ENCODE results near the gene KHDC3L.
A peak's percentile ranks its signal among the peaks of the same experiment; 100 is the strongest.

The KHDC3L gene, protein sequence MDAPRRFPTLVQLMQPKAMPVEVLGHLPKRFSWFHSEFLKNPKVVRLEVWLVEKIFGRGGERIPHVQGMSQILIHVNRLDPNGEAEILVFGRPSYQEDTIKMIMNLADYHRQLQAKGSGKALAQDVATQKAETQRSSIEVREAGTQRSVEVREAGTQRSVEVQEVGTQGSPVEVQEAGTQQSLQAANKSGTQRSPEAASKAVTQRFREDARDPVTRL

DNA sequence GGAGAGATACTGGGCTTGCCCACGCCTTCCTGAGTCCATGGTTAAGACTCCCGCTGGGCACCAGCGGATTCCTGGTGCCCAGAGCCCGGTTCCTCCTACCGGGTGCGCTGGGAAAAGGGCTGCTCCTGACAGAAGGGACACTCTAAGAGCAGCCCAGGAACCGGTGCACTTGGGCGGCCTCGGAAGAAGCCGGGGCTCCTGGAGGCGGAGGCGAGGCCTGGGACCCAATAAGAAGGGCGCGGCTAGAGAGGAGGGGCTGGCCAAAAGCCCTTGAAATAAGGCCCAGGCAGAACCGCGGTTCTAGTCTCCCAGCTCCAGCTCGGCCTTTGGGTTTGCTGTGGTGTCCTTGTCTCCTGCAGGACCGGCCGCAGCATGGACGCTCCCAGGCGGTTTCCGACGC, at the start of gene KHDC3L:
TSS of gene KHDC3L (plus strand) at position 301 of the 400 bp plus-strand sequence. CDS start at position 373, 72 bp downstream.
- no peak for DNase-seq

DNA sequence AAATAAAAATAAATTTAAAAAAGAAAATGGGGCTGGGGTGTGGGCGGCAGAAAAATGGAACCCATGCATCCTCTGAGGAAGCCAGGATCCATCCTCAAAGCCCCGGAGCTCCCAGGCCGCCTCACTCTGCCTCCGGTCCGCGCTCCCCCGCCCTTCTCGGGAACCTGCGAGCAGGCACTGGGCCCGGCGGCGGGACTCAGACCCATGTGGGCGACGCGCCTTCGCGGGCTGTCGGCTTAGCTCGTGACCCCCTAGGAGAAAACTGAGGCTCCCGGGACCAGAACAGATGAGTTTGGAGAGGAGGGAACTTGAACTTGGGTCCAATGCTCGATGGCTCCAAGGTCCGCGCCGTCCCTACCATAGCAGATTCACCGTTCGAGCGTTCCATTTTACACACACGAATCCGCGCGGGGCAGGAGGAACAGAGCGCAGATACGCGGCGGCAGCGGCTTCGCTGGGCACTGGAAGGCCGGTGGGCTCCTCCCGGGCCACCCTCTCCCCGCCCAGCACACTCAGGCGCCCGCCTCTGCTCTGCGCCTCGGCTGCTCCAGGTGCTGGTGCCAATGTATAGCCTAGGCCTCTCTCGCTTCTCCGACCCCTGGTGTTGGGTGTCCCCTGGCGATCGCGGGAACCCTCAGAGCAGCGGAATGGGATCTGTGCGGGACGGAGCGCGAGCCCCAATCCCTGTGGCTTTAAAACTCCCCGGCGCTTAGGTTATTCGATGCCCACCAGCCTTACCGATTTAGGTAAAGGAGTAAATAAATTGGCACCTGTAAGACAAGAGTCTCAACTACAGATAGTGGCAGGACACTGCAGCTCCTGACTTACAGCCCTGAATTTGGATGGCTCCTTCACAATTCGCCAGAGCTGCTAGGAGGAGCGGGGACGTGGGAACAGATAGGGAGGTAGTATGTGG, 47.6 kb upstream of the KHDC3L start:
- DNase-seq: peak; percentile 52

DNA sequence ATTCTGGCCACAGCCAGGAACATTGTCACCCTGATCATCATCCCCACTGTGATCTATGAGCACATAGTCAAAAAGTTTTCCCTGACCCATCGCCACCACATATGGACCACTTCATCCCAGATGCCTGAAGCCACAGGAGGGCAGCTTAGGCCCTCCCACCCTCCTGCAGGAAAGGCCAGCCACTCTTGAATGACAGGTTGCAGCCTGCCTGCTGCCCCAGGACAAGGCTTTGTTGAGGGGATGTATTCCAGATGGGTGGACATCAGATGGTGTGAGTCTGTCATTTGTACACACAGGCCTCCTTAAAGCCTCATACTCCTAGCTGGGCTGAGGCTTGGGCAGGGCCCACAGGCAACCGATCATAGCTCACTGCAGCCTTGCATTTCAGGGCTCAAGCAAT, 39.1 kb upstream of the KHDC3L start:
- no peak for DNase-seq

DNA sequence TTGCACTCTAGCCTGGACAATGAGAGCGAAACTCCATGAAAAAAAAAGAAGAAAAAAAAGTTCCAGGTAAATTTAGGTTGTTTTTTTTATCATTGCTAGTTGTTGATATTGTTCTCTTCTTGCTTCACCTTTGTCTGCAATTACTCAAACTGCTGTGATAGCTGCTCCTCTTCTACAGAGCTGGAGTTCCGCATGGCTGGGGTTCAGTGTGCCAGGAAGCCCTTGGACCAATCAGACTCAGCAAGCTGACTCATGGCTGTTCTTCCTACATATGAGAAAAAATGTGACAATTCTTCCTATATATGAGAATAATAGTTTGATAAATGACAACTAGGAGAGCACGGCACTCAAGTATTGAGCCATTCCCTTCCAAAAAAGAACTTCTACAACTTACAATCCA, 36.8 kb upstream of the KHDC3L start:
- DNase-seq: no peak

DNA sequence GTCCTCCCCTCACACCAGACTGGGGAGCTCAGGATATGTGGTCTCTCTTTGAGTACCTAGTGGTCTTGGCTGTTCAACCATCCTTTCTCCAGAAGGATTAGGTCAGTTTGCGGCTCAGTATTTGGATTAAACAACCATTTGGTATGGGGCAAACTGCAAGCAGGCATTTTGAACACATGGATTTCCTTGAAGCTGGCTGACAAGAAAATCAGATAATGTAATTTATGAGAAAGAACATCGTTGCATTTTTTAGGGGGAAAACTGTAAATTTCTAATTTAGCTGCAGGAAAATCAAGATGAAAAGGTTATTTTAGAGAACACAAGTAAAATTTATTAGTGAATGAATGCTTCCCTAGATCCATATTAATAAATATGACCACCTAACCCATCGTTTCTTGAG, 33.7 kb upstream of the KHDC3L start:
- DNase-seq: no peak

DNA sequence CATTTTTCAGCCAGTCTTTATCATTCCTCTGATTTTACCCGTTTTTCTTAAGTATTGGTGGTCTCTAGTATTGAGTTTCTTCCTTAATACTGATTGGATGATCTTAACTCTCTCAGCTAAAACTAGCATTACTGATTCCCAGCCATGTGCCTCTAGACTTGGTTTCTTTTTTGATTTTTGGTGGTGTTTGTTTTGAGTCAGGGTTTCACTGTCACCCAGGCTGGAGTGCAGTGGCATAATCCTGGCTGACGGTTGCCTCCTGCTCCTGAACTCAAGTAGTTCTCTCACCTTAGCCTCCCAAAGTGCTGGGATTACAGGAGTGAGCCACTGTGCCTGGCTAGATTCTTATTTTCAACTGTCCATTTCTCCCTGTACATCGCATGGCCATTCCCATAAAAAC, 33.3 kb upstream of the KHDC3L start:
- no peak for DNase-seq

DNA sequence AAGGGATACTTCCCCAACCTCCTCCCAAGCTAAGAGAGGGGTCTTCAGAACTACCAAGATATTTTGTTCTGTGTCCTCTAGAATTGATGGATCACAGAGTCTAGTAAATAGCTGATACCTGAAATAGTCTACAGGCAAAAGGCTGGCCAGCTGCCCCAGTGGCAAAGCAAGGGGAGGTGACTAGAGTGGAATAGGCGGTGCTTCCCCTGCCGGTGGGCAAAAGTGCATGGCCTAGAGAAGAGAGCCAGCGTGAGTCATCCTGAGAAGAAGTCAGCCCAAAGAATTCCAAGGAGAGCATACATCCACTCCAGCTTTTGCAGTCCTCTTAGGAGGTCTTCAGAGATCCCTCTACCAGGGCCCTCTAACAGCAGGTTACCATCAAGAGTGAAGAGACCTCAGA, 23.1 kb upstream of the KHDC3L start:
- no peak for DNase-seq

DNA sequence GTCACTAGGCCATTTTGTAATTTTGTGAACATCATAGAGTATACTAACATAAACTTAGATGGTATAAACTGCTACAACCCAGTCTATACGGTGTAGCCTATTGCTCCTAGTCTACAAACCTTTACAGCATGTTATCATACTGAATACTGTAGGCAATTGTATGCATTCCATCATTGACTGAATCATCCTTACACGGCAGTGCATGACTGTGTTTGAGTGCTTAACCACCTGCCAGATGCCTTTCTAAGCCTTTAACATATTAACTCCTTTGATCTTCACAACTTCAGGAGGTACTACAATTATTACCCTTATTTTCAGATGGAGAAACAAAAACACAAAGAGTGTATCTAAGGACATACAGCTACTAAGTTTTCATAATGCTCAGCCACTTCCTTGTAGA, 22.4 kb upstream of the KHDC3L start:
- DNase-seq: no peak

DNA sequence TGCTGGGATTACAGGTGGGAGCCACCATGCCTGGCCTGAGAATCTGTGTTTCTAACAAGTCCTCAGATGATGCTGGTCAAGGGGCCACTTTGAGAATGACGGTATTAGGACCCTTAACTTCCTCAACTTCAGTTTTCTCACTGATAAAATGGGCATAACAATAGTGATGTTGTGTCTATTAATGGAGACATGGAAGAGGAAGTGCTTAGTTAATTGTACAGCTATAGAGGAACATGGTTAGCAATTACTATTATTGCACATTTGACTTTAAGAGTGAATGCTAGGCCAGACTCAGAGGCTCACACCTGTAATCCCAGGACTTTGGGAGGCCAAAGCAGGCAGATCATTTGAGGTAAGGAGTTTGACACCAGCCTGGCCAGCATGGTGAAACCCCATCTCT, 21.1 kb upstream of the KHDC3L start:
- DNase-seq: no peak

DNA sequence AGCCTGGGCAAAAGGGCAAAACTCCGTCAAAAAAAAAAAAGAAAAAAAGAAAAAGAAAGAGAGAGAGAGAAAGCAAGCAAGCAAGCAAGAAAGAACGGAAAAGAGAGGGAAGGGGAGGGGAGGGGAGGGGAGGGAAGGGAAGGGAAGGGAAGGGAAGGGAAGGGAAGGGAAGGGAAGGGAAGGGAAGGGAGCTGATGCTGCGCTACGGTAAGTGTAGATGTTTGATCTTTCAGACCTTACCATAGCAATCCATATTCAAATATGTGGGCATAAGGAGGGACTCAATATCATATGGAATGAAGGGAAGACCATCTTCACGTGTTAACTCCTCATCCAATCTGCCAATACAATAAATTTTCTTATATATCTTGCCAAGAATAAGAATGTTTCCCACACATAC, 20.3 kb upstream of the KHDC3L start:
- no peak for DNase-seq

DNA sequence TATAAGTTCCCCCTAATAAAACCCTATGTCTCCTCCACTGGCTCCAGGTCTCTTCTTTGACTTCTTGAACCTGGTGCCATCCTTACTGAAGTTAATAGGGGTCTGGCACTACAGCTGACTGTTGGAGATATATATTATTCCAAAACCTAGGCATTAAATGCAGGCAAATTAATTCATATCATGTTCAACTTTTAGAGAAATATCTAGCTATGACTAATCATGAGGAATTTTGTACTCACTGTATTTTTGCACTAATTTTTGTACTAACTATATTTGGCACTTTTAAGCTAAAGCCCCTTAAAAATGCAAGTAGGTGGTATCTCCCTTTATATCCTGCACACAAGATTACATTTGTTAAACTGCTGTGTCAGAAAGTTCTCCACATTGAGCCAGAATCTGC, 19.3 kb upstream of the KHDC3L start:
- DNase-seq: no peak

DNA sequence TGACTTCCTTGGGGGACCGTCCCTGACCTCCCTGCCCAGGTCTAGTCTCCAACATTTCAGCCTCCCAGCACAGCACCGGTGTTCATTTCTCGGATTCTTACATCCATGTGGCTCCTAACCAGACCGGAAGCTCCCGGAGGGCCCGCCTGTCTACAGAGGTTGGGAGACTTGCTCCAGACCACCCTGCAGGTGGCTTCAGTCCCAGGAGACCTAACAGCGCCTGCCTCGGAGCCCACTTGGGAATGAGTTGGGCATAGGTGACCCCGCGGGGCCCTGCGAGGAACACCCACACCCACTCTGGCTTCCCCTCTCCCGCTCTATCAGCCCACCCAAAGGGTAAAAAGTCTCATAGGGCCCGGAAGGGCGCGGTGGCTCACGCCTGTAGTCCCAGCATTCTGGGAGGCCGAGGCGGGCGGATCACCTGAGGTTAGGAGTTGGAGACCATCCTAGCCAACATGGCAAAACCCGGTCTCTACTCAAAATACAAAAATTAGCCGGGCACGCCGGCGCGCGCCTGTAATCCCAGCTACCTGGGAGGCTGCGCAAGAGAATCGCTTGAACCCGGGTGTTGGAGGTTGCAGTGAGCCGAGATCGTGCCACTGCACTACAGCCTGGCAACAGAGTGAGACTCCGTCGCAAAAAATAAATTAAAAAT, 13.8 kb upstream of the KHDC3L start:
- no peak for DNase-seq

DNA sequence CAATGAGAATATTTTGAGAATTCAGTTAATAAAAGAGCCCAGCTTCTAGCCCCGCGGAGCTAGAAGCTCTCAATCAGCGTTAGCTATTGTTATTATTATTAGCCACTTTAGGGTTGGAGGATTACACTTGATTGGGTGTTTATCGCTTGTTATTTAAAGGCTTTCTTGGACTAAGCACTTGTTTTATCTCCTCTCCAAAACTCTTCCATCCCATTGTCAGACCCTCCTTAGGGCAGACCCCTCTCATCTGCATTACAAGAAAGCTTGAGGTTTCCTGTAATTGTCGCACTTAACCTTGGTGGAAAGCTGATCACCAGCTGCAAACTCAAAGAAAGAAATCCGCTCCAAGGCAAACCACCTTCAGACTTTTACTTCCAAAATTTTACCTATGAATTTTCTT, 13.1 kb upstream of the KHDC3L start:
- no peak for DNase-seq

DNA sequence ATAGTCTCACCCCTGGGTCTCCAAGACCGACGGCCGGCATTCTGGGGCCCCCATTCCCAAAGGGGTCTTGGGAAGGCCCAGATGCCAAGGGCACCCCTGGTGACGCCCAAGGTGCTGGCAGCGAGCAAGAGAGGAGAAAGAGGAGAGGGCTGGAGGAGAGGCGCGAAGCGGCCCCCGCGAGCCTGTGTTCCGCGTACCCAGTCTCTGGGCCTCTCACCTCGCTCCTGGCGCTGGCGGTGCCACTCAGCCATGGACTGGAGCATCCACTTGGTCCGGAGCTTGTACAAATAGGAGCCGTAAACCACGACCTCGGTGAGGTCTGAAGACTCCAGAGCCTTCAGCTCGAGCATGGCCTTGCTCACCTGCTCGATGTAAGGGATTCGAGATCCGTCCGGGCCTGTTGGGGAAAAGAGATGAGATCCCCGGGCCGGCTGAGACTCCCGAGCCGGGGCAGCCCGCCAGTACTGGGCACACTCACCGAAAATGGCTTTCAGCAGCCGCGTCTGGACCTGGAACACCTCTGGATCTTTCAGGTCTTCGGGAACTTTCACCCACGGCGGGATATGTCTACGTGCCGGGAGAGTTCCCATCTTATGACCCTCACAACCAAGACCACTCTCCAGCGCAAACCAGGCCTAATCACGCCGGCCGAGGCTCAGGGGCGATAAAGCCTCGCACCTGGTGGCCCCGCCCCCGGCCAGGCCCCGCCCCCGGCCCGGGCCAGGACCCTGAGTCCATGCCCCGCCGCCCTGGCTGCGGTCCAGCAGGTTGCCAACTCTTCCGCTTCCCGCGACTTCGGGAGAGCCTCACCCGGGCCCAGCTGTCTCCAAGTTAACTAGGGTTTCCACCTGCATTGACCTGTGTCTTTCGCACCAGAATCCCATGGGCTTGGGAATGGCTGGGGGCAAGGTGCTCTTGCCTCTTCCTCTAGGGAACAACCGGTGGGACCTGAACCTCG, 8.5 kb upstream of the KHDC3L start, which contains the start of gene DPPA5:
TSS of gene DPPA5 (minus strand) at position 641 of the 958 bp plus-strand sequence. CDS start at position 590, 51 bp downstream.
- no peak for DNase-seq

DNA sequence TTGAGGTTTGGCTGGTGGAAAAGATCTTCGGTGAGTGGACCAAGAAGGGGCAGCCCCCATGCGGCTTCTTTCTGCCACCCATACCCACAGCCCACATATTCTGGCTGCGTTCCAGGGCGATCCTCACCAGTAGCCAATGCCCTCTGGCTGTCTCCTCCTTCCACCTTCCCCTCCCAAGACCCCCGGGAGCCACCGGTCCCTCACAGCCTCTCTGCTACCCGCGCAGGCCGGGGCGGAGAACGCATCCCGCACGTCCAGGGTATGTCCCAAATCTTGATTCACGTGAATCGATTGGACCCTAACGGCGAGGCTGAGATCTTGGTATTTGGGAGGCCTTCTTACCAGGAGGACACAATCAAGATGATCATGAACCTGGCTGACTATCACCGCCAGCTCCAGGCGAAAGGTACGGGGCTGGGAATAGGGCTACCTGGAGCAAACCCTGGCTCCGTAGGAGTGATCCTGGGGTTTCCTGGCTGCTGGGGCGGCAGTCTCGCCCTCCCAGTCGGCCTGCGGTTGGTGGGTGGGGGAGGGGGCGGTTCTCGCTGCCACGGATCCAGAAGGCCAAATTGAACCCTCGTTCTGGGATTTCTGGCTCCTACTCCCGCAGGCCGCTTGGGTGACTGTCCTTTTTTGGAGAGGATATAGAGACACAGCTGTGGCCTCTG, 545 bp downstream of the KHDC3L start:
- no peak for DNase-seq

DNA sequence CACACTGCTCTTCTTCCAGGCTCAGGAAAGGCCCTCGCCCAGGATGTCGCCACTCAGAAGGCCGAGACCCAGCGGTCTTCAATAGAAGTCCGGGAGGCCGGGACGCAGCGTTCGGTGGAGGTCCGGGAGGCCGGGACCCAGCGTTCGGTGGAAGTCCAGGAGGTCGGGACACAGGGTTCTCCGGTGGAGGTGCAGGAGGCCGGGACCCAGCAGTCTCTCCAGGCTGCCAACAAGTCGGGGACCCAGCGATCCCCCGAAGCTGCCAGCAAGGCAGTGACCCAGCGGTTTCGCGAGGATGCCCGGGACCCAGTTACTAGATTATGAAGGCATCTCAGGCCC, 1.0 kb downstream of the KHDC3L start:
- DNase-seq: no peak

DNA sequence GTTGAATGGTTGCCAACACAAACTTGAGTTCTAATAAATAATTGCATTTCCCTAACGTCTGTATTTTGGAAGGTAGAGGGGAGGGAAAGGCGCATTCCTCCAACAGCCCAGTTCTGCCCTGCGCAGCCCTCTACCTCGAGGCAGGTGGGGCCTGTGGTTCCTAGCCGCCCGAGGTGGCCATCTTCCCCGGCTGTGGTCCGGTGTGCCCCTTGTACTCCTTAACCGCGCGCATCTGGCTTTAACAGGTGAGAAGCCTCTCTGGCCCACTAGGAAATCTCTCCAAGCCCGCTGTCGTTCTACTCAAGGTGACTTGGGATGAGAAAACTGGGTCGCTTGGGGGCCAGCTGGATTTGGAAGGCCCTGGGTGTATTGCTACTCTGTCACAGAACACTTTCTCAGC, 1.7 kb downstream of the KHDC3L start:
- DNase-seq: no peak

DNA sequence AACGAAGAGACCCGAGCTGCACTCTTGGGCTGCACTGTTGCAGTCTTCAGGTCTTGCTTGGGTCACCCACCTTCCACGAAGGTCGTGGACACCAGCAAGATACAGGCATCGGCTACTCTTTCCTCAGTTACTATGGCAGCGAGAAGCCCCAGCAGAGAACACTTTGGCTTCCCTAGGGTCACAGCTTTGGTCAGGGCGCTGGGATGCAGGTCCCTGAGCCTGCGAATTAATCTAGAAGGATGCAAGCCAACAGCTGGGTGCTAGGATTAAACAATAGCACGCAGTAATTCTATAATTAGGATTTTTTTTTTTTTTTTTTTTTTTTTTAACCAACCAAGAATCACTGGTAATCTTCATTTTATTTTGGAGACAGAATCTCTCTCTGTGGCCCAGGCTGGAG, 2.1 kb downstream of the KHDC3L start:
- DNase-seq: no peak

DNA sequence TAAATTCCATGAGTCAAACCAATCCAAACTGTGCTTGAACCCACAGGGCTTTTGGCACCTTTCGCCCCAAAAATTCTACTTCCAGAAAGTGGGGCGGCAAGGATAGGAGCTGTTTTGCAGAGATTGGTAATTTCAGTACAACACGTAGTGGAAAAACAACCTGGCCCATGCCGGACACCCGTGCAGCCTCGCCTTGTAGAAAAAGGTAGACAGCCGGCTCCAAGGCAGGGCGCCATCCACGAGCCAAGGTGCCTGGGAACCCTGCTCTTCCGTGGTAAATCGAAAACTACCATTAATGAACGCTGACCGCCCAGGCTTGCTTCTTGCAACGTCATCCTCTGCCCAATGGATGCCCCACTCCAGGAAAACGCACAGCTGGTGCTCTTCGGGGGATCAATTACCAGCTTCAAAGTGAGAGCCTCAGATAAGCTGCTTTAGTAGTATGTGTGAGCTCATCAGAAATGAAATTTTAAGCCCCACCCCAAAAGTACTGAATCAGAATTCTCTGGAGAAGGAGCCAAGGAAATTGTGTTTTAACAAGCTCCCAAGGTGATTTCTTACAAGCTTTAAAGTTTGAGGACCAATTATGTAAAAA, 5.4 kb downstream of the KHDC3L start:
- DNase-seq: no peak

DNA sequence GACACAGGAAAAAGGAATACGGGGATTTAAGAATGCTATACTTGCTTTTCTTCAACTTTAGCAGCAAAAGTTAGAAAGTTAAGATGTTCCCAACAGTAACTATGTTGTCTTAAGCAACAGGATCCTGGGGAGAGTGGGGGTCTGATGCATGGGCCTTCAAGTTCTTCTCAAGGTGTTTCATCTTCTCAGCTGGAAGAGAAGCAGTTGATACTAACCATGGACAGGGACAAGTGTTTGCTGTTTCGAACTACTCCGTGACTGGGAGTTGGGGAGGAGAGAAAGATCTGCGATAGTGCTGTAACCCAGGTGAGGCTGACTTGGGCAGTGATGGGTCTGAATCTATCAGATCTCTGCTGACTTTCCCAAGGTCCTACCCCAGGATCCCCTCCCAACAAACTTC, 6.2 kb downstream of the KHDC3L start:
- DNase-seq: no peak

DNA sequence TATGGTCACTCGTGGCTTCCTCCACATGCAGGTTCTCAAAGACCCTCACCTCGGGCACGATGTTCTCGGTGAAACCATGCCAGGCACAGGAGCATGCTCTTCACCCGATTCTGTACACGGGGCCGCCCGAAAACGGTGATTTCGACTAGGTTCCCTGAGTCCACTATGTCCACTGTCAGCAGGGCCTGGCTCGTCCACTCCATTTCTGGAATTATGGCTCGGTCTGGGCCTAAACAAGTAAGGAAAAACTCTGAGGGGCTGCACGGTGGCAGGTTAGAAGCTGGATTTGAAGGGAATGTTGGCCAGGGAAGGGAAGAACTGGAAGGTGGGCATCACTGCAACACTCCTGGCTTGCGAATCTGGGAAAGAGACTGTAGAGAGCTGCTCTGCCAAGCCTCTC, 6.7 kb downstream of the KHDC3L start:
- no peak for DNase-seq

DNA sequence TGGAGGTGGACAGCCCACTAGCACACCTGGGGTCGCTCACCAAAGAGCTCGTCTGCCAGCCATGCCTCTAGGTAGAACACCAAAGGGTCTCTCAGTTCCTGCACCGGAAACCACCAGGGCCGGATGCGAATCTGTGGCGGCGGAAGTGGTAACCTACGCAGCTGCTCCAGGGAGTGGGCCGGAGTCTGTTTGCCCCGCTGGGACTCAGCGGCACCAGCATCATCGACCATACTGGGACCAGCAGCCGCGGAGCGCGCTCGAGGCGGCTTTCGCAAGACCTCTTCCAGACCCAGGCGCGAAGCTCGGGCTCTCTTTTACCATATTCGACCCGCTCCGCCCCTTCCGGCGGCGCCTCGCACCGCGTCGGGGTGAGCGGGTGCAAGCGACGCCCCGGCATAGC, 7.1 kb downstream of the KHDC3L start, which contains the start of gene OOEP:
TSS of gene OOEP (minus strand) at position 335 of the 400 bp plus-strand sequence. CDS start at position 230, 105 bp downstream.
- DNase-seq: no peak
